AG04450 (cell line): ENCODE data around the gene GRK3. TPM values are rescaled to one million over a fixed set of nuclear protein-coding genes. Genes with fewer than 3 reads are reported as not detected.

Experiments
- CTCF ChIA-PET: fragments of 300-600, 350-600 bp; formaldehyde crosslinking; extraction: SDS; loops from one replicate; lab custom pipeline; 2022; ENCODE audit warnings: antibody characterized with exemption, inconsistent platforms; lab: Charles Lee
- POLR2A ChIA-PET: fragments of 350-600 bp; formaldehyde crosslinking; extraction: SDS; loops from one replicate; lab custom pipeline; 2021; ENCODE audit warnings: antibody characterized with exemption, inconsistent platforms; lab: Yijun Ruan, JAX
- DNase-seq: peaks from one replicate; pipeline ENCODE4 v3.0.0-alpha.2; 2011; ENCODE audit warnings: low read depth, low spot score
- H3K27ac ChIP-seq: one replicate; pipeline ENCODE4 v1.5.1; 2012; ENCODE audit warnings: low read depth, low read length, control low read depth
- H3K27me3 ChIP-seq: one replicate; pipeline ENCODE4 v1.6.0; 2012; ENCODE audit warnings: low read length; ENCODE audit not compliant: control insufficient read depth, insufficient read depth
- H3K4me3 ChIP-seq: 2 replicates; pipeline ENCODE4 v1.5.1; 2011; ENCODE audit warnings: mild to moderate bottlenecking, low read depth, low read length, control low read depth
- H3K9me3 ChIP-seq: 2 replicates; pipeline ENCODE4 v1.5.1; 2012; ENCODE audit warnings: low read length; ENCODE audit not compliant: control insufficient read depth, insufficient read depth
- CTCF ChIP-seq: IDR thresholded peaks from 2 replicates; pipeline ENCODE4 v1.5.1; 2011; ENCODE audit warnings: low read depth, low read length, control low read depth, inconsistent platforms
- polyA plus RNA-seq: library from polyadenylated mRNA; depleted of rRNA; stranded (reverse); fragments of >200 nt; gene quantifications from 2 replicates; pipeline ENCODE4 v1.2.3, GENCODE V29; 2011; rRNA removed
- small RNA-seq: library from RNA; depleted of rRNA; stranded (forward); fragments of <200 nt; gene quantifications from one replicate; pipeline ENCODE3, GENCODE V24; 2012; ENCODE audit warnings: low read depth; ENCODE audit not compliant: insufficient read length

Gene GRK3
- polyA plus RNA-seq, 1 experiment = 0.72 TPM

- Histone ChIP-seq H3K9me3 (peaks cover 6% of the 10 kb centered on the region; the same call in 1 of the 2 replicates), H3K4me3 (no peak overlapping the region), H3K27me3 (no peaks in the 10 kb centered on the region), H3K27ac (no peak overlapping the region)
- ChIA-PET POLR2A (no interaction called here), CTCF (interaction anchor here (0.7 kb wide), 1 partner anchor 323 kb away, joined by 4 read pairs; no protein-coding TSS in a partner anchor)
- TF ChIP-seq CTCF = no peak
- no peak for DNase-seq
Measured at GRCh38 chr22:25775531-25775930, 211.1 kb downstream of the GRK3 start.

- Histone ChIP-seq H3K27me3 (no peaks in the 10 kb centered on the region), H3K9me3 (peaks cover 6% of the 10 kb centered on the region; the same call in 1 of the 2 replicates), H3K27ac (no peak overlapping the region), H3K4me3 (no peak overlapping the region)
- DNase-seq = no peak
- TF ChIP-seq CTCF = no peak
- ChIA-PET CTCF (interaction anchor here (1.0 to 2.3 kb wide), 2 partner anchors 315 to 575 kb away, joined by 4 to 10 read pairs; no protein-coding TSS in a partner anchor), POLR2A (no interaction called here)
Measured at GRCh38 chr22:25777411-25777810, 212.9 kb downstream of the GRK3 start.

- TF ChIP-seq CTCF = peak; percentile 47; the same call in 1 of the 2 replicates
- ChIA-PET CTCF (interaction anchor here (0.6 to 2.3 kb wide), 3 partner anchors 216 to 575 kb away, joined by 4 to 10 read pairs (median 5); no protein-coding TSS in a partner anchor), POLR2A (no interaction called here)
- Histone ChIP-seq H3K27ac (no peak overlapping the region), H3K27me3 (no peaks in the 10 kb centered on the region), H3K4me3 (no peak overlapping the region), H3K9me3 (peaks cover 6% of the 10 kb centered on the region; the same call in 1 of the 2 replicates)
- DNase-seq = no peak
Measured at GRCh38 chr22:25777870-25778269, 213.4 kb downstream of the GRK3 start.

Small RNA genes within 50 kb of the gene (small RNA-seq; reads per million reads assigned to genes)
- gene RNA5SP494 = not detected

Other genes starting within 250 kb of the GRK3 start
- not detected in 2 replicates for gene MYO18B, start 177.5 kb downstream of the GRK3 start, polyA plus RNA-seq